Neural cell (in vitro differentiated cells): ENCODE data around the gene PRDM8.

Source experiments
- EP300 ChIP-seq: fragments of 450-650 bp; conservative IDR thresholded peaks from 2 replicates; pipeline ENCODE4 v1.6.1; 2014; ENCODE audit warnings: antibody characterized with exemption, mild to moderate bottlenecking, moderate library complexity; ENCODE audit not compliant: poor library complexity, severe bottlenecking
- POLR2AphosphoS5 ChIP-seq: IDR thresholded peaks from 2 replicates; pipeline ENCODE4 v1.6.1; 2012
- TAF1 ChIP-seq: IDR thresholded peaks from 2 replicates; pipeline ENCODE4 v1.6.1; 2012; ENCODE audit warnings: low read depth
- TF ChIP-seq, protein P1 (sequence below): fragments of 450-650 bp; IDR thresholded peaks from 2 replicates; pipeline ENCODE4 v1.5.1; 2014; ENCODE audit warnings: antibody characterized with exemption, mild to moderate bottlenecking, moderate library complexity; ENCODE audit not compliant: poor library complexity, severe bottlenecking

DNA sequence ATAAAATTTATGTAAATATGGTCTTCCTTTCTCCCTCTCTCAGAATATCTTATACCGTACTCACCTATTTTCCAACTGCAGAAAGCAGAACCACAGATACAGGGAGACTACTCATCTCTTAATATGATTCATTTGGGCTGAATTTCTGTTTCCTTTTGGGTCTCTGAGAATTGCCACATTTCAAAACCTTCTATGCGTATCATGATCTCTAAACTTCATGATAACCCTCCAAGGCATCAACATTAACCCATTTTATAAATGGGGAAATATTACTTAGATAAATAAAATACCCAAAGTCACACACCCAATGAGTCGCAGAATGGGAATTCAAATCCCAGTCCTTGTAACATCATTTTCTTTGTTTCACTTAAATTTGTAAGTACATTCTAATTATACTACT is 16.6 kb upstream of the PRDM8 start:
- TF ChIP-seq, protein P1, sequence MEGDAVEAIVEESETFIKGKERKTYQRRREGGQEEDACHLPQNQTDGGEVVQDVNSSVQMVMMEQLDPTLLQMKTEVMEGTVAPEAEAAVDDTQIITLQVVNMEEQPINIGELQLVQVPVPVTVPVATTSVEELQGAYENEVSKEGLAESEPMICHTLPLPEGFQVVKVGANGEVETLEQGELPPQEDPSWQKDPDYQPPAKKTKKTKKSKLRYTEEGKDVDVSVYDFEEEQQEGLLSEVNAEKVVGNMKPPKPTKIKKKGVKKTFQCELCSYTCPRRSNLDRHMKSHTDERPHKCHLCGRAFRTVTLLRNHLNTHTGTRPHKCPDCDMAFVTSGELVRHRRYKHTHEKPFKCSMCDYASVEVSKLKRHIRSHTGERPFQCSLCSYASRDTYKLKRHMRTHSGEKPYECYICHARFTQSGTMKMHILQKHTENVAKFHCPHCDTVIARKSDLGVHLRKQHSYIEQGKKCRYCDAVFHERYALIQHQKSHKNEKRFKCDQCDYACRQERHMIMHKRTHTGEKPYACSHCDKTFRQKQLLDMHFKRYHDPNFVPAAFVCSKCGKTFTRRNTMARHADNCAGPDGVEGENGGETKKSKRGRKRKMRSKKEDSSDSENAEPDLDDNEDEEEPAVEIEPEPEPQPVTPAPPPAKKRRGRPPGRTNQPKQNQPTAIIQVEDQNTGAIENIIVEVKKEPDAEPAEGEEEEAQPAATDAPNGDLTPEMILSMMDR: no peak
- no peak for TF ChIP-seq EP300
- no peak for TF ChIP-seq POLR2AphosphoS5
- TF ChIP-seq TAF1: no peak
